Fibroblast of skin of back (primary cell): ENCODE results near the gene B4GALT2.

ENCODE experiments used
- DNase-seq: peaks from one replicate; pipeline ENCODE4 v3.0.0-alpha.2; 2013

B4GALT2 gene

GRCh38 chr1:44012404-44012803 lies 33.4 kb downstream of the B4GALT2 start:
- no peak for DNase-seq

GRCh38 chr1:44012941-44013609 lies 34.1 kb downstream of the B4GALT2 start:
- no peak for DNase-seq

- no peak for DNase-seq
Observed at GRCh38 chr1:44013949-44014348, 34.9 kb downstream of the B4GALT2 start.

GRCh38 chr1:44014365-44015104 lies 35.5 kb downstream of the B4GALT2 start:
- DNase-seq: no peak

- DNase-seq: peak; percentile 18
Observed at GRCh38 chr1:44015206-44015605, 36.2 kb downstream of the B4GALT2 start.

GRCh38 chr1:44016041-44016889 lies 37.3 kb downstream of the B4GALT2 start:
- no peak for DNase-seq

GRCh38 chr1:44016890-44017400 lies 37.9 kb downstream of the B4GALT2 start:
- DNase-seq: no peak

GRCh38 chr1:44019466-44019948 lies 40.5 kb downstream of the B4GALT2 start:
- DNase-seq: no peak

- no peak for DNase-seq
Observed at GRCh38 chr1:44020464-44020863, 41.5 kb downstream of the B4GALT2 start.

GRCh38 chr1:44021156-44021555 lies 42.1 kb downstream of the B4GALT2 start:
- no peak for DNase-seq

- DNase-seq: no peak
Observed at GRCh38 chr1:44021581-44022321, 42.7 kb downstream of the B4GALT2 start.

GRCh38 chr1:44024031-44024902 lies 45.3 kb downstream of the B4GALT2 start:
- no peak for DNase-seq

- DNase-seq: peak; percentile 39
Observed at GRCh38 chr1:44024903-44025525, 46.0 kb downstream of the B4GALT2 start.

GRCh38 chr1:44025816-44026215 lies 46.8 kb downstream of the B4GALT2 start:
- no peak for DNase-seq

GRCh38 chr1:44027320-44027719 lies 48.3 kb downstream of the B4GALT2 start:
- DNase-seq: no peak

GRCh38 chr1:44029260-44029910 lies 50.4 kb downstream of the B4GALT2 start:
- no peak for DNase-seq

- DNase-seq: peak; percentile 89
Observed at GRCh38 chr1:44029911-44030604, 51.0 kb downstream of the B4GALT2 start.

- DNase-seq: peak; percentile 50
Observed at GRCh38 chr1:44030605-44031251, 51.7 kb downstream of the B4GALT2 start.
